Right lobe of liver (tissue), 4 donors: ENCODE data around the gene TERC.

Experiments used
- CTCF ChIP-seq, 4 donors: fragments of 200-600 bp in 3 of 4; fragments of 450-650 bp in 1 of 4; IDR thresholded peaks; one replicate each; pipeline versions ENCODE4 v1.5.1 to v1.8.0; 2016 to 2022; ENCODE audit warnings: antibody characterized with exemption in 4 of 4, mild to moderate bottlenecking in 2 of 4
- POLR2A ChIP-seq: fragments of 450-650 bp; IDR thresholded peaks from one replicate; pipeline ENCODE4 v1.6.1; 2017; ENCODE audit warnings: antibody characterized with exemption, mild to moderate bottlenecking
- donor health status: DM: no; HTN: no; CAD: no.
- donor health status: DM: no; HTN: no; CAD: no.
- donor health status: DM: no; HTN: yes; CAD: no.

DNA sequence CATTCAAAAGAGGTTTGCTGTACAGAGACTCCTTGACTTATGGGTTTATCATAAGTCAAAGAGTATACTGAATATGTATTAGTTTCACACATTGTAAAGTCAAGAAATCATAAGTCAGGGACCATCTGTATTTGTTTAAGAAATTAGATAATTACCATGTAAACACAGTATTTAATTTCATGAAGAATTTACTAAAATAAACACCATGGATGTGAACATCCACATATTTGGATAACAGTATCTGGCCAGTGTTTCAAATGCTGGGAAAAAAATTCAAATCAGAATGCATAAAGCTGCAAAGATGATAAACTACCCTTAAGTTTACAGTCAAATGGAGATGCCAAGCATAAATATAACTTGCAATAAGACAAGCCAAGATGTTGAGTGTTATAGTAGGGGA lies 25.4 kb upstream of the TERC start:
- no peak for TF ChIP-seq CTCF (IDR thresholded peaks at IDR 0.05)
- TF ChIP-seq POLR2A: no peak
